Urothelium cell line (cell line): ENCODE measurements around the gene SHB.
"Not testable (repeated sequence)": the region's sequence is repeated elsewhere in the genome, so short reads cannot be mapped to it uniquely, and the experiment has no call there.

ENCODE experiments used
- DNase-seq: peaks from one replicate; pipeline ENCODE4 v3.0.0; 2011; ENCODE audit warnings: low spot score, mixed read lengths
- FAIRE-seq: peaks from 2 replicates; lab custom pipeline; 2011; peaks lifted over from hg19 to GRCh38; lab: Jason Lieb, UNC

Gene SHB

DNA sequence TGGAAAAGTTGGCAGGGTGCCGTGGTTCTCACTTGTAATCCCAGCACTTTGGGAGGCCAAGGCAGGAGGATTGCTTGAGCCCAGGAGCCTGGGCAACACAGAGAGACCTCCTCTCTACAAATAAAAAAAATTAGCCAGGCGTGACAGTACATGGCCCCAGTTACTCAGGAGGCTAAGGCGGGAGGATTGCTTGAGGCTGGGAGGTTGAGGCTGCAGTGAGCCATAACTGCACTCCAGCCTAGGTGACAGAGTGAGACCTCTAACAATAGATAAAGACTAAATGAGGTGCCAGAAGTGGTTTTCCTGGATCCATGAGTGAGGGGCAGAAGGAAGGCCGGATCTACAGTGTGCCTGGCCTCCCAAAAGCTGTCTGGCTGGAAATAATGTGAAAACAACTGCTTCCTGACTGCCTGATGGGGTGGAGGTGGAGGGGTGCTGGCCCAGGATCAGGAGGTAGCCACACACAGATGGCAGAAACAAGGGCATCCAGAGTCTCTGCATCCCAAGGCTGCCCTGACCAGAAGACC is 4.1 kb downstream of the SHB start:
- FAIRE-seq (no peak), DNase-seq (no peak)

DNA sequence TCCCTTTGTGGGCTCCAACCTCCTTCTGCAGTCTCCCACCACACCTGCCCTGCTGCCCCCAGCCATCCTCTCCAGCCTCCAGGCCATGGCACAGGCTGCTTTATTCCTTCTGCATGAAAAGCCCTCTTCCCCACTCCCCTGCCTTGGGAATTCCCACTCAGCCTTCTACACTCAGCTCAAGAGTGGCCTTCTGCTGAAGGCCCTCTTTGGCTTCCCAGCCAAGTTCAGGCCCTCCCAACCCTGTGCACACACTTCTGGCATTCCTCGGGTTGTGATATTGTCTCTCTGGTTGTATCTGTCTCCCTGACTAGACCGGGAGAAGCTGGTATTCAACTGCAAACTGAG is 5.7 kb downstream of the SHB start:
- no peak for DNase-seq
- FAIRE-seq = no peak

DNA sequence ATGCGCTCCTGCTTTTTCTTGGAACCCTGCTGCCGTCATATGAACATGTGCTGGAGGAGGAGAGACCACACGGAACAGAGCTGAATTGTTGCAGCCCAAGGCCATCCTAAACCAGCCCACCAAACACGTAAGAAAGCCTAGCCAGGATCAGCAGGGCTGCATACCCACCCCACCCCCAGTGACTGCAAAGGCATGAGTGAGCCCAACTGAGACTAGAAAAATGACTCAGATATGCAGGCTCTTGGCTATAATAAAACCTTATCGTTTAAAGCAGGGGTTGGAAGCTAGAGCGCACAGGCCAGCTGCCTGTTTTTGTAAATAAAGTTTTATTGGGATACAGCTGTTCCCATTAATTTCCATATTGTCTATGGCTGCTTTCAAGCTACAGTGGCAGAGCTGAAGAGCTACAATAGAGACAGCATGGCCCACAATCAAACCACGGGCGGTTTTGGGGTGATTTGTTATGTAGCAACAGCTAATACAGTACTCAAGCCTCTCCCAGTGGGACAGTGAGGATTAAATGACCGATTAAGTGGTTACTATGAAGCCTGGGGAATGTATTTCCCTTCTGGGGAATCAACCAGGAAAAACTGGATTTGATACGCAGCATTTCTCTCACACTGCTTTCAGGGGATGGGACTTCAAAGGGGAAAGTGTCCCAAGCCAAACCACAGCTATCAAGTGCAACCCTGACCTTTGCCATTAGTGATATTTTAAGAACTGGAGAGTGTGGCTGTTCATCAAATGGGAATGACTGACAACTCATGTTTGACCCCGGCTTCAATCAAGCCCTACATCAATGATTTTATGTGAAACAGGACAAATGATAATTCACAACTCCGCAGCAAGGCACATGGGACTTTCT is 6.3 kb downstream of the SHB start:
- no peak for FAIRE-seq
- DNase-seq = no peak

DNA sequence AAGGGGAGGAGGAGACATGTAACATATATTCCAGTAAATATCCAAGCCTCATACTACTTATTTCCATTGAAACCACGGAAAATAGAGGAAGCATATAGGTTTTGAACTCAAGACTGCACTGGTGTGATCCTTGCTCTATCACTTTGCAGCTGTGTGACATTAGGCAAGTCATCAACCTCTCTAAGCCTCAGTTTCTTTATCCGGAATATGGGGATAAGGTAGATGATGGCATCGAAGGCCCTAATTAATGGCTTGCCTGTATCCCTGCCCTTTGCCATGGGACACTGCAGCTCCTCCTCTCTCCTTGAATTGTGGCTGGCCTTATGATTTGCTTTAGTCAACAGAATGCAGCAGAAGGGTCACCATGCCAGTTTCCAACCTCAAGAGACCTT is 6.9 kb downstream of the SHB start:
- no peak for DNase-seq
- no peak for FAIRE-seq

DNA sequence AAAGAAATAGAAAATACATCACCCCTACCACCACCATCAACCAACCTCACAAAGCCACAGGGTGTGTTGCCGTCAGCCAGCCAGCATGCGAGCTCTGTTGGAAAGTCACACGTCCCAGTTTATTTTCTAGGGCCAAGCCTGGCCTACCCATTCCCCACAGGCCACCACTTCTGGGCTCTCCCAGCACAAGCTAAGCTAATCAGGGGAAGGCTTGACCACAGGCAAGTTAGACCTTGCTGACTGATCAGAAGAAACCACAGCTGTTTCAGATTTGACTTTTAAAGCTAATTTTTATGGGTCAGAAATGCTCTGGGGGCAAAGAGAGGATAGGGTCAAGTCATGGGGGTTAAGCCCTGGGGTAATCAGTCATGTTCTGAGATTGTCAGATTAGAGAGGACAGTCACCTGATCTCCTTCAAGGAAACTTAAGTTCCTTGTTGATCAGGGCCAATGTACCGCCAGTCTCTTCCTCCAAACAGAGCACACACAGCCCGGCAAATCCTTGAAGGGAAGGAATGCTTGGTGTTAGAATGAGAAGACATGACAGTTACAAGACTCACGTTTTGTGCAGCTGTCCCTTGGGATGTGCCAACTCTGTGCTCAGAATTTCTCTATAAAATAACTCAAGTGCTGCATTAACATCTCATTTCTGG is 7.6 kb downstream of the SHB start:
- no peak for DNase-seq
- FAIRE-seq = no peak

DNA sequence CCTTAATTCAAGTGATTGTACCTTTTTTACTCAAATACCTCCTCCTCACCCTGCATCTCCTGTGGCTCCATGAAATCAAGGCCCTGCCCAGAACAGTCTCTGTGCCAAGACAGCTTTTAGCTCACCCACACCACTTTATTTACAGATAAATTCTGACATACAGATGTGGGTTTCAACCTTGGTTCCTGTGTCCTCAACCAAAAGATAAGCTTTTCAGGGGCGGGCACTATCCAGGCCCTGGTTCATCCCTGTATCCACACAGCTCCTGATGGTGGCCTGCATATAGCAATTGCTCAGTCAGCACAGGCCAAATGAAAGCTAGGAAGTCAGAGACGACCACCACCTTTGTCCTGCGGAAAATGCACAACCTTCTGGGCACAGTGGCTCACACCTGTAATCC is 8.3 kb downstream of the SHB start:
- FAIRE-seq (no peak), DNase-seq (no peak)

DNA sequence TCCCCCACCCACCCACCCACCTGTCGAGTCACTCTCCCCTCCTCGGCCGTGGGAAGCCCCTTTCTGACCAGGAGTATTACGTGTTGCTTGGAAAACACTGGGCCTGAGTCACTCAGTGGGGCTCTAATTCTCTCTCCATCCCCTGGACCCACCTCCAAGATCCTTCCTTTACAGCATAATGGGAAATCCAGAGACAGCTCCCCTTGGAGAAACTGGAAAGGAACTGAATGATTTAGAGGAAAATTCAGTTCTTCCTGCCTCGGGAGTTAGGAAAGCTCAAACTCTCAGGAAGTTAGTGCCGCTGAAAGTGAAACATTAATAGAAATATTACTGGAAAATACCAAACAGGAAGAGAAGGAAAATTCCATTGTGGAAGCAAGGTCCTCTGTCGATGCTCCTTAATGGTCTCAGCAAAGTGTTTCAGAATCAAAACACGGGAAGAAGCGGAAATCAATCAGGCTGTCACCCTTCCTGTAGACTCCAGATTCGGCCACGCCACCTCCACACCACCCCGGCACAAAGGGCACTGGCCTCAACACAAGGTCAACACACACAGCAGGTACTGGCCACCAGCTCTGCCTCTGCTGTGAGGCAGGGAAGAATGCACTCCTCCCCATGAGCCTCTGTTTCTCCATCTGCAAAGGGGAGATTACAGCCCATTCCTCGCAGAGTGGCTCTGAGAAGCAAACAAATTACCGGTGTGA is 9.6 kb downstream of the SHB start:
- FAIRE-seq = no peak

DNA sequence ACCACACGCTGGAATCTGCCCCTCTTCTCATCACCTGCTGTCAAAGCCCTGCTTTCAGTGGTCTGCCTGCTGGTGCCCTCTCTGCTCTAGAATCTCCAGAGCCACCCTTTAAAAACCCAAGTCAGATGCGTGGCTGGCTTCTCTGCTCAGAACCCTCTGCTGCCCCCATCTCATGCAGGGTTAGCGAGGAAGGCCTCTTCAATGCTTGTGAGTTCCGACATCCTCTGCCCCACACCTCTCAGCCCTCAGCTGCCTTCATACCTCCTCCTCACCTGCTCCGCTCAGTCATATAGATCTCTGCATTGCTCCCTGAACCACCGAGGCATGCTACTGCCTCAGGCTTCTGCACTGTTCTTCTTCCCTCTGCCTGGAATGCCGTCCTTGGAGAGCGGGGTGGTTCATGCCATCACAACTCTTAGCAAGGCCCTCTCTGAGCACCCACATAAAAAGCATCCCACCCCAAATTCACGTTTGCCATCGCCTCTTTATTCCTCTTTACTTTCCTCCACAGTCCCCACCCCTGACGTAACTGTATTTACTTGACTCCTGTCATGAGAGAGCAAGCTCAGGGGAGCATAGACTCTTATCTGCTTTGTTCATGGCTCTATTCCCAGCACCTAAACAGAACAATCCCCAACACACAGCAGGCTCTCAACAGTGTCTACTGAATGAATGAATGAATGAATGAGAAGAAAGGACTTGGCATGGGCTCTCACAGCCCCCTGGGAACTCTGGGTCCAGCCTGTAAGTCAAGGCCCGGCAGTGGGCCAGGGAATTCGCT is 10.4 kb downstream of the SHB start:
- DNase-seq (no peak), FAIRE-seq (no peak)

More for the DNA sequence above, 9.6 kb downstream of the SHB start:
- DNase-seq = no peak

DNA sequence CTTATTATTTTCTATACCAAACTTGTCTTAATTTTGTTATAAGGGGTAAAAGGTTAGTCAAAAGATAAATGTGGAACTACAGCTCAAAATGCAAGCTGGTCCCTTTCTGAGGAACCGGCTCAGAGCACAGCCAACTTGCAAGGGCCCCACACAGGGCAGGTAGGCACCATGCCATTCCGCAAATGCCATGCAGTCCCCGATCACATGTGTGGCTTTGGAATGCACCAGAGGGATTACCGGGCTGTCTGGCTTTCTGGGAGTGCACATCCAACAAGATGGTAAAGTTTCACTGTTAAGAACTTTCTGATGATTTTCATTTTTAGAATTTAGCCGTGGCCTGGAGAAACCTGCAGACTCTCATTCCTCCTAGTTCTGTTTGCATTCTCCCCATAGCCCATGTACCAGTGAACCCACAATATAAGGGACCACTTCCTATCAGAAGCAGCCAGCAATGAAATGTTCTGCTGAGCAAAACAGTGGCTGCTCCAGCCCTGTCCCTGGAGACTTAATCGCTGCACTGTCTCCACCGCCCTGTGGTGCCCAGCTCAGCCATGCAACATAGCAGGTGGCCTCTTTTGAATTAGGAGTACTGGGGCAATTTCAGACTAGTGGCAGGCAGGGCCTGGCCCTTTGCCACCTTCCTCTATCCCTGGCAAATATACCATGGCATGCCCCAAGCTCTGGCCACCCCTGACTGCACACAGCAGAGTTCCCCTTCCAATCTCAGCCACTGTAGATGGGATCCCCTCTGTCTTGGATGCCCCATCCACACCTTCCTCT is 11.4 kb downstream of the SHB start:
- DNase-seq (peak; percentile 56), FAIRE-seq (no peak)

DNA sequence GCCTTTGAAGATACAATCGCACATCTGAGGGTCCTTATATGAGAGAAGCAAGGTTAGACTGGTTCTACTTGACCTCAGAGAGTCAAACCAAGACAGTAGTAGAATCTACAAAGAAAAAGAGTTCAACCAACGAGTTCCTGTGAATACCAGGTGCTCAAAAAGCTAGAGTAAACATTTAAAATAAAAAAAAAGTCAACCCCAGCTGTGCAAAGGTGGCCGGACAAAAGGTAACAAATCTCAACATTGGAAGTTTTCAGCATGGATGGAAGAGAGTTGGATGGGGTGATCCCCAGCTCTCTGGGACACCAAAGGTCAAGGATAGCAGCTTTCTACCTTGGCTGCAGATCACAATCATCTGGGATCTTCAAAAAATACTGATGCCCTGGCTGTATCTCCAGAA is 14.4 kb downstream of the SHB start:
- FAIRE-seq = no peak

DNA sequence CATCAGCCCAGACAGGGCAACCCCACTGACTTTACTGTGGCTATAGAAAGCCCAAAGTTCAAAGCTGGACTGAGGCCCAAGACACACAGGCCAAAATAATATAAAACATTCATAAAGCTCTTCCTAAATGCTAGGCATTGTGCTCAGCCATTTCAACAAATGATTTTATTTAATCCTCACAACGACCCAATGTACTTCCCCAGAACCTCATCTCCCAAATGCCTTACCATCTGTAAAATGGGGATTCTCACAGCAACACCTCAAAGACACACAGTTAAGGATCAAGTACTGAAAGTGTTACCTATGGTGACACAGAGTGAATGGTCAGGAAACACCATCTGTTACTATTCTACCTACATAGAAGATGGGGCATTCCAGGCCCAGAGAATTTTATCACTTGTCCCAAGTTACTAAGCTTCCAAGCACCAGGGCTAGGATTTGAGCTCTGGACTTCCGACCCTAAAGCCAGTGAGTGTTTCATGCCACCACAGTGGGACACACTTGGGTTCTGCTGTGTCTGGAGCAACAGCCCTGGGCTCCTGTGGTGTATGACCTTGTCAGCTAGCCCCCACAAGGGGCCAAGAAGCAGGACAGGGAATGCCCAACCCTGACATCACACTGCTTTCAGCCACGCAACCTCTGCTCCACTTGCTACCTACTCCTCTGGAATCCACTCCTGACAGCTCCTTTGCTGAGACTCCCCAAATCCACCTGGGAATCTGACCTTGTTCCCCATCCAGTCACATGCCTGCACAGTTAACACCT is 15.1 kb downstream of the SHB start:
- no peak for DNase-seq
- no peak for FAIRE-seq

More for the DNA sequence above, 14.4 kb downstream of the SHB start:
- no peak for DNase-seq

DNA sequence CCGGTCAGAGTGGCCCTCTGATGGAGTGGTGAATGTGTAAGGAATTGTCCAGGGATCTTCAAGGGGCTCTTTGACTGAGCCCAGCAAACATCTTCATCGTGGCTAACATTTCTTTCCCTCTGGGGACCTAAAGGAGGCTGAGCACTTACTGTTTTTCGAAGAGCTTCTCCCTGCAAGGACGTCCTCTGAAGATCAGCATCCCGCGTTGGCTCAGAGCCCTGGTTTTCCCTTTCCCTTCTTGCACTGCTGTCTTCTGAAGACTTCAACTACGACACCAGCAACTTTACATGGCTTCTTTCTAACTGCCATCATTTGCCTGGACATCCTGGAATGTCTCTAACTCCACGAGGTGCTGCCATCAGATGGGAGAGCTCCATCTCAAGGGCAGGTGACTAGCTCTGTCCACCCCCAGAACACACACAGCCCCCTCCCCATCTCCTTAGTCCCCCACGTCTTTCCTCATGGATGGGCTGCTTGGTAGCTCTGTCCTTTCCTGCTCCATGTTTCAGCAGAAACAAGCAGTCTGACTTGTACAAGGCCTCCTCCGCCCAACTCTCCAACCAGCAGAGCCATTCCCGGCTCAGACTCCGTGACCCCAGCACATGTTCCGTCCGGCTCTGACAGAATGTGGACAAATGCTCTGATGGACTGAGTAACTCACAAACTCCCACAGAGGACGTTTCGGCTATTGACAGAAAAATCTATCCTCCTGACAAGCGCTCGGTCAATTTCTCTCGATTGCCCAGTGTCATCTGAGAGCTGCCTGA is 17.1 kb downstream of the SHB start:
- FAIRE-seq = no peak
- DNase-seq = no peak

DNA sequence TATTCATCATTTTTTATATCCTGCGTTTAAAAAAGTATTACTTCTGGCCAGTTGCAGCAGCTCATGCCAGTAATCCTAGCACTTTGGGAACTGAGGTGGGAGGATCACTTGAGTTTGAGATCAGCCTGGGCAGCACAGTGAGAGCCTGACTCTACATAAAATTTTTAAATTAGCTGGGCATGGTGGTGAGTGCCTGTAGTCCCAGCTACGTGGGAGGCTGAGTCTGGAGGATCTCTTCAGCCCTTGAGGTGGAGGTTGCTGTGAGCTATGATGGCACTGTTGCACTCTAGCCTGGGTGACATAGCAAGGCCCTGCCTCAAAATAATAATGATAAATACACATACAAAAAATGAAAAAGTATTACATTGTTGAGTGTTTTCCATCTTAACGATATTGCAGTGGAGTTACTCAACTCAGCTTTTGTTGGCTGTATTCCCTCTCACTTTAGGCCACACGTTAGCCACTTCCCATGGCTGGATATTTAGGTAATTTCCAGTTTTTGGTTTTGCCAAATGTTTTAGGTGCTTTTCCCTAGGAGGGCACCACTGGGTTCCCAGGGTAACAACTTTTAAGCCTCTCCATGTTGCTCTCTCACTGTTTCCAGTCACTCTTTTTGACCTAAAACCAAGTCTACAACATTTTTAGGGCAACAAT is 20.6 kb downstream of the SHB start:
- no peak for DNase-seq
- no peak for FAIRE-seq

DNA sequence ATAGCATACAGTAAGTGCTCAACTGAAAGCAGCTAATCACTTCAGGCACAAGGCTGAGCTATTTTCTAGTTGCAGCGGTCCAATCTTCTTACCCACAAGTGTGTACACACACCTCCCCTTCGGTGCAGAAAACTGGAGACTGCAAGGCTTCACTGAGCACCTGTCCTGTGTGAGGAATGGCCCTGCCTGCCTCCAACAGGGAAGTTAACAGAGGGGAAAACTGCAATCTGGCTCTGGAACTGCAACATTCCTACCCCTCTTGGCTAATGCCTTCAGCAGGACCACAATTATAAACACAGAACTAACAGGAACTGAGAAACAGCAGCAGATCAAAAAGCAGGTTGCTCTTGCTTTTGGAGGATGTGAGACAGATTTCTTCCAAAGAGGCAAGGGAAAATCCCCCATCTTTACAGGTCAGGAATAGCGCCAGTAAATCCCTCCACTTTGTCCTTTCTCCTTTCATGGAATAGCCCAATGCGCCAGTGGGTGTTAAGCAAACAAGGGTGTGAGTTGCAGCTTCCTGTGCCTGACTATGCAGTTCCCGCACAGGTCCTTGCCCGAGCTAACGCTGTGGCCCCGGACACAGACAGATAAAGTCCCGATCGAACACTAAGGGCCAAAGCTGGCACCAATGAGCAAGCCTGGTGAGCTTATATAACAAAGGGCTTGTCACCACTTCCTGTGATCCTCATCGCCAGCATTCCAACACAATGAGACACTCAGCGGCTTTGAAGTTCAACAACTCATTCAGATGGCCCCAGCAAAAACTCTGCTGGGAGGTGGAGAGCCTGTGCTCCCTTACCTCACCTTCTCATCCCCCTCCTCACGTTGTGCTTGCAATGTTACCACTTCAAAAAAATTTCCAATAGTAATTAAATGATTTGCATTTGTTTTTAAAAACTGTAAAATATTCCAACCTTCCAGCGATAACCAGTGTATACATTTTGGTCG is 21.5 kb downstream of the SHB start:
- no peak for FAIRE-seq
- DNase-seq = peak; percentile 93

DNA sequence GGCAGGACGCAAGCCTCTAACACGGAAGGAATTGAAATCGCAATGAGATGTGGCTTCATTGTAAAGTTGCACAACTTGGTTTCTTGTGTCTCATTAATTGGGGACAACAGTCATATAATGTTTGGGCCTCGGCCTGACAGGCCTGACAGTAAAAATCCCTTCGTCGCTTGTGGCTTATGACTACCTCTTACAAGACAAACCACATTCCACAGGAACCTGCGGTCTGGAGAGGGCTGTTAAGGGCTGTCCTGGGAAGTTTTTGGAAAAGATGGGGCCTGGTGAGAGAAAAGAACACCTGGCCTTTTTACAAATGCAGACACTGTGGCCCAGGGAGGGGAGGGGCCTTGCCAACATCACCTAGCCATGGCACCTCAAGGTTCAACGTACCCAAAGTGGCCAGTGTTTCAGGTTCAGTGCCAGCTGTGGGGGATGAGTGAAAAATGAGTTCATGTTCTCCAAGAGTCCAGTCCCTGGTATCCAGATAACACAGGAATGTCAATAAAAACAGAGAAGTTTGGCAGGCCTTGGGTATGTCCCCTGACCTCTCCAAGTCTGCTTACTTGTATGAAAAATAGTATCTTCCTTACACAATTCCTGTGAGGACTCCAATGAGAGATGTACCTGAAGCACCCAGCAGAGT is 22.2 kb downstream of the SHB start:
- peak; percentile 82 for DNase-seq
- no peak for FAIRE-seq

DNA sequence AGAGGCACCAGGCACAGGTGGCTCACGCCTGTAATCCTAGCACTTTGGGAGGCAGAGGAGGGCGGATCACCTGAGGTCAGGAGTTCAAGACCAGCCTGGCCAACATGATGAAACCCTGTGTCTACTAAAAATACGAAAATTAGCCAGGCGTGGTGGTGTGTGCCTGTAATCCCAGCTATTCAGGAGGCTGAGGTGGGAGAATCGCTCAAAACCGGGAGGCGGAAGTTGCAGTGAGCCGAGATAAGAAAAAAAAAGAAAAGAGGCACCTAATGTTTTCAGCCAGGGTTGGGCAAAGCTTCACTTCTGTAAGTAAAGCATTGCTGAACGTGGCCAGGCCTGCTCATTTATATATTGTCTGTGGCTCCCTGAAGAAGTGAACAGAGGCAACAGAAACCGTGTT is 23.1 kb downstream of the SHB start:
- not testable (repeated sequence) for FAIRE-seq

DNA sequence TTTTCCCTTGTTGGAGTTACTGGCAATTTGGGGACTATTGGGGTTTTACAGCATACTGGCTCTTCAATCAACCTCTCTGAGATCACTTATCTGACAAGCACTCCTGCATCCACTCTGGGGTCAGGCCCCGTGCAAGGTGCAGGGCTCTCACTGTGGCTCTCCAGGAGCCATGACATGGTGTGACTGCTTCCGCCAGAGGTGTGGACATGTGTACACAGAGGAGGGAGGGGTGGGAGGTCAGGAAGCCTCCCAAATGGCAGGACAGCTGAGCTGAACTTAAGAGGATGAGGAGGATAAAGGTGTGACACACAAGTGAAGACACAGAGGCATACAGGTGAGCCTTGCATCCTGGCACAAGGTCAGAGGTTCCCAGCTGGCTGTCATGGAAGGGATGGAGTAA is 24.3 kb downstream of the SHB start:
- DNase-seq (no peak), FAIRE-seq (no peak)

More for the DNA sequence above, 23.1 kb downstream of the SHB start:
- DNase-seq = not testable (repeated sequence)
